NCI-H187 (cell line): ENCODE results near the gene AOAH.
"Not testable (repeated sequence)": the region's sequence is repeated elsewhere in the genome, so short reads cannot be mapped to it uniquely, and the experiment has no call there.

ENCODE experiments used
- DNase-seq, 2 experiments: peaks; one replicate each; lab custom pipeline; 2025; lab: John Stamatoyannopoulos, UW

The AOAH gene

DNA sequence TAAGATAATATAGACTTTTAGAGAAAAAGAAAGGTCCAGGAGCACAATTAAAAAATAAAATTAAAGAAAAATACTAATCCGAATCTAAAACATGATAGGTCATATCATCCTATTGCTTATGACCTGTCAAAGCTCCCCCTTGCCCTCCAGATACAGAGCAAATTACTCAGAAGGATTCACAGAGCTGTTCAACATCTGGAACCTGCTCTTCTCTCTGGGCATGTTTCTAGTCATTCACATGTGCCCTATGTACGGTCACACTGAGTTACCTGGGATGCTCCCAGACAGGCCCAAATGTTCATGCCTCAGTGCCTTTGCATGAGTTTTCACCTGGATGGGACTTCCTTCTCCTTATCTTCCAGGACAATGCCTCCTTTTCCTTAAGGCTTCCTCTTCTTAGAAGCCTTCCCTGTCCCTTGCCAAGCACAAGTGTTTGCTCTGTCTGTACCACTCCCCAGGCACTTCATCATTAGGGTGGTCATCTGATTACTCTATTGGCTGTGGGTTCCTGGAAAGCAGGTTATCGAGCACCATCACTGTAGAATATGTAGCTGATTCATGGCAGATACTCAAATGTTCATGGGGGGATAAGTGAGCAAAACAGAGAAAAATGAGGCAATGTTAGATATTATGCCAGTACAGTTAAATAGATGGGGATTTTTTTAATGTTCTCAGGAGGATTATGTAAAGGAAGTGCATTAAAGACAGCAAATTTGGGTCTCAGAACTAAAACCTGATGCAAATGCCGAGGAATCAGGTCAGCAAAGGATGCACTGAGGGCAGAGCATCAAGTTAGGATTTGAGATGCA, 12.0 kb upstream of the AOAH start:
- no peak for DNase-seq

DNA sequence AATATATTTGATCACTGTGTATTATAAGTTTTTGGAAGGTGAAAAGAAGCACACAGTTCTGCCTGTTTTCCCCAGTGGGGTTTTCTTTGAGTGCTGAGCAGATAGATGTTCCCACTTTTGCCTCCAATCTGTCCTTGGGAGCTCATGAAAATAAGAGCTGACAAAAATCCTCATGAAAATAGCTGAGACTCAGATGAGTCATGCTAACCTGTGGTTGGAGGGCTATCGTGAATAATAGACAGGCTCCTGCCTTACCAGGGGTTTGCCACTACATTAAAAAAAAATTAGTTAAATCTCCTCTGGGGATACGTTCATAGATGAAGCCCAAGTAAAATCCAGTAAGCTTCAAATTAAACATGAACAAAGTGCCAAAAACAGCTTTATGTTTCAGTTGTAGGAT, 10.9 kb upstream of the AOAH start:
- DNase-seq, result no peak

DNA sequence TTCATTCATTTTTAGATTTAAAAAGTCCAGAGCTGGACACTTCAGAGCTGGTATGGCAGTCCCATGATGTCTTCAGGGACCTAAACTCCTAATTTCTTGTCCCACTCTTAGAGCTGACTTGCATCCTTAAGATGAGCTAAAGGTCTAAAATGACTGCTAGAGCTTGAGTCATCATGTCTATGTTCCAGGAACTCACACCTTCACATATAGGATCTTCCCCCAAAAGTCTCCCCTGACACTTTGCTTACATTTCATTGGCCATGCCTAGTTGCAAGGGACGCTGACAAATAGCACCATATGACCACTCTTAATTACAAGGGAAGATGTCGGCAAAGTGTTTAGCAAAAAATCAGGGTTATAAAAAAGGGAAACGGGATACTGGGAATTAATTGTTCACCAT, 10.4 kb upstream of the AOAH start:
- no peak for DNase-seq

DNA sequence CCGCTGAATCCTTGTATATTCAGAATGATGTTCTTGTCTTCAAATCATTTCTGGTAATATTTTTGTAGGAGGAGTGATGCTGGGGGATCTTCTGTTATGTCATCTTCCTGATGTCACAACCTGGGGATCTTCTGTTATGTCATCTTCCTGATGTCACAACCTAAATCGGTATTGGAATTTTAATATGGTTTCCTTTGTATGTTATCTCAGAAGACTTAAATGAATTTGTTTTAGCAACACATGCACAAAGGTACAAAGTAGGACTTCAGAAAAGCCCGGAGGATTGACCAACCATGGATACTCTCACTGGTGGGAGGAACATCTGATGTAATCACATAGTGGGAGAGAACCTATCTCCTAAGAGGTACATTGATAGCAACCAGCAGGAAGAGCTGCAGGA, 9.1 kb upstream of the AOAH start:
- DNase-seq, result no peak

DNA sequence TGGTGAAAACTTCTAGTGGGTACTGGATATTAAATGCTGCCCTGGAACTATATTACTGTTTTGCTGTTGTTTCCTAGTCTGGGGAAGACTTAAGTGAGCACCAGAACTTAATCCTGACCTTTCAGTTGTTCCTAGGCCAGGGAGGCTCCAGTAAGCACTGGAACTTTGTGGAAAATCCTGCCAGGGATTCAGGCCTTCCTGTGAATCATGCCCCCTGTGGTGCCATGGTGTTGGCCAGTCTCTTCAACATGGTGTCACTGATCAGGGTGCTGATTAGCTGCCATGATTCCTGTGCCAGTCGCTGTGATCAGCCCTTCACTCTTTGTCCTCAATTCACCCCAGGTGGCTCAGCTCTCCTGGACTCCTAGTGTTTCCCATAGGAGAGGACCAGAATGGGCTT, 8.5 kb upstream of the AOAH start:
- no peak for DNase-seq

DNA sequence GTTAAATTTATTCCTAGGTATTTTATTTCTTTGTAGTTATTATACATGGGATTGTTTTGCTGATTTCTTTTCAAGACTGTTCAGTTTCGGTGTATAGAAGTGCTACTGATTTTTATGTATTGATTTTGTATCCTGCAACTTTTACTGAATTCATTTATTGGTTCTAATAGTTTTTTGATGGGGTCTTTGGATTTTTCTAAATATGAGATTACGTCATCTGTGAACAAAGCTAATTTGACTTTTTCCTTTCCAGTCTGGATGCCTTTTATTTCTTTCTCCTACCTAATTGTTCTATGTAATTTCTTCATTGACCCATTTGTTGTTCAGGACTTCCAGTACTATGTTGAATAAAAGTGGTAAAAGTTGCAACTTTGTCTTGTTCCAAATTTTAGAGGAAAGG, 5.8 kb upstream of the AOAH start:
- no peak for DNase-seq

DNA sequence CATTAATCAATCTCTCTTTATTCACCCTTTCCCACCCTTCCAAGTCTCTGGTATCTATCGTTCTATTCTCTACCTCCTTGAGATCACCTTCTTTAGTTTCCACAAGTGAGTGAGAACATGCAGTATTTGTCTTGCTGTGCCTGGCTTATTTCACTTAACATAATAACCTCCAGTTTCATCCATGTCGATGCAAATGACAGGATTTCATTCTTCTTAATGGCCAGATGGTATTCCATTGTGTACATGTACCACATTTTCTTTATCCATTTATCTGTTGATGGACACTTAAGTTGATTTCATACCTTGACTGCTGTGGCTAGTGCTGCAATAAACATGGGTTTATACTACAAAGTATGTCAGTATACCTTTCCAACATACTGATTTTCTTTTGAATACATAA, 3.8 kb upstream of the AOAH start:
- DNase-seq, result no peak

DNA sequence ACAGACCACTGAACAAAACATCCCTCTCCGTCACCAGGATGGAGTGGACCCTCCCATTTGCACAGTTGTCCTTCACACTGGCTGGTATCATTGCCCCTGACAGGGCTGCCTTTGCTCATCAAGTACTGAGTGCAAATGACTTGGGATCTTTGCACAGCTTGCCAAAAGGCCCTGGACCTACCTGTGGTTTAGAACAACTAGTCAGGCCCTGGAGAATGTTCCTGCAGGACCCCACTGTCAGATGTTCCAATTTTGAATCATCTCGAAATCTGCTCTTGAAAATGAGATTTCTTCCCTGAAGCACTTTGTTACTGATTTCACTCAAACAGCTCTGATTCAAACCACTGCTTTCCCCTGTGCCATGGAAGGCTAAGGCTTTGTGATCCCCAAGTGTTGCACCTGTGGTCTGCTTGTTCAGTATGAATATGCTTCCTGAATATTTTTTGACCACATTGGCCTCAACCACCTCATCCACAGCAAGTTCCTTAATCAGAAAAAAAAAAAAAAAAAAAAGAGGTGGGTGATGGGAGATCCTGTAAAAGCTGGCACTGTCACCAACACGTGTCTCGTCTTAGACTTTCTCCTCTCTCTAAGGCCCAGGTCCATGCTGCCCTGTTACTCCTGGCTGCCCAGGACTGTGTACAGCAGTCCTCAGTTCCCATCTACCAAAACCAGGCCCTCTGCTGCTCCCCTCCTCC, 2.7 kb upstream of the AOAH start:
- DNase-seq, result no peak

DNA sequence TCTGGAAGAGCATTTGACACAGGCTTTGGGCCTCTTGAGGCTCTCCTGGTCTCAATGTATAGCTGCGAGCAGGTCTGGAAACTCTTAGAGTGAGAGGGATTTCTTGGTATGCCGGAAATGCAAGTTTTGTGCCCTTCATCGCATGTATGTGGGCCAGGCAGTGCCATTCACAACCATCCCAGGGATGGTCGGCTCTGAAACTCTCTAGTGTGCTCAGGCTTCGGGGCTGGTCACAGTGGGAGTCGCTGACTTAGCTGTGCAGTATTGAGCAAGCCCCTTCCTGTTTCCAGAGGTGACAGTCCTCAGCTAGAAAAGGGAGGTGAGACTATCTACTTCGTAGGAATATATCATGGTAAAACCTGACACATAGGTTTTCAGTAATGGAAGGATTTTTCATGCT, 2.0 kb upstream of the AOAH start:
- no peak for DNase-seq

DNA sequence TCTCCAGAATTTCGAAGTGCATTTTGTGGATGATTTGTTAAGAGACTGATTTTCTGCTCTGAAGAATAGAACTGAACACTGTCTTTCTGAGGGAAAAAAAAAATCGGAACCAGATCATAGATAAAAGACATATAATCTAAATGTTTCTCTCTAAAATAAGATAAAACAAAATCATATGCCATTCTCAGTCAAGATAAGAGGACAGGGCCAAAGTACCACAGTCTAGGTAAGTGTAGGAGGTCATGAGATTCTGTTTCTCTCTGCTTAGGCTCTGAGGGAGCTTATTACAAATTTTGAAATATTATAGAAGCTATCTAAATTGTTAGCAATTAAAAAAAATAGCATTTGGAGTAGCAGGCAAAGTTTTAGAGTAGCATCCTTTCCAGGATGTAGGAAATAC, 702 bp upstream of the AOAH start:
- DNase-seq, result no peak

DNA sequence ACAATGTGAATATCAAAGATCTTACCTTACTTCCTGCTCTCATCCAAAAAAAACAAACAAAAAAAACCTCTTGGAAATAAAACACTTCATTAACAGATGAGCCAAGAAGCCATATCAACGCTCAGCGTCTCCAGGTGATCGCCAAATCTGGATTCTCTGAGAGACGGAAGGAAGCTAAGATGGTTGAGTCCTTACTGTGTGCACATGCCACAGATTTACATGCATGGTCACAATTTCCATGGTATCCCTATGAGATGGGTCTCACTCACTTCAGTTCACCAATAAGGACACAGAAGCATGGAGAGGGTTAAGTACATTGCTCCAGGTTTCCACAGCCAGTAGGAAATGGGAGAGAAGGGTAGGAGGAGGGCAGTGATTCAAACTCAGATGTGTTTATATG, 1.0 kb downstream of the AOAH start:
- no peak for DNase-seq

DNA sequence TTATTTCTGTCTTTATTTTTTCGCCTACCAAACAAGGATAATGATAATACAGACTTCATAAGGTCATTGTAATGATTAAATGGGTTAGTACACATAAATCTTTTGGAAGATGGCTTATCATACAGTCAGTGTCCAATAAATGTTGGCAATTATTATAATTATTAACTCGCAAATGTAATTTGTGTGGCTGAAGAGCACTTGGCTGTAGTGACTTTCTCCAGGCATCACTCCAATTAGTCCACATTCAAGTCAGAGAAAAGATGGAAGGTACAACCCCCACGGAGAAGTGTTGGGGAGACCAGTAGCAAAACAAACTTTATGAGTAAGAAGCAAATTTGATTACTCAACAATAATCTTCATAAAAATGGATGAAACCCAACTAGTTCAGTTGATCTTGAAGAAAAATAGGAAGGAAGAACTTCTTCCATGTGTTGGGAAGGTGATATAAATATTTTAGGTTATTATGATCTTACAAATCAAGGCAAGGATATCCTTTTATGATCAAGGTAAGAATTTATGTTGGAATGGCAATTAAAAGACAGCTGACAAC, 5.1 kb downstream of the AOAH start:
- DNase-seq, result no peak

DNA sequence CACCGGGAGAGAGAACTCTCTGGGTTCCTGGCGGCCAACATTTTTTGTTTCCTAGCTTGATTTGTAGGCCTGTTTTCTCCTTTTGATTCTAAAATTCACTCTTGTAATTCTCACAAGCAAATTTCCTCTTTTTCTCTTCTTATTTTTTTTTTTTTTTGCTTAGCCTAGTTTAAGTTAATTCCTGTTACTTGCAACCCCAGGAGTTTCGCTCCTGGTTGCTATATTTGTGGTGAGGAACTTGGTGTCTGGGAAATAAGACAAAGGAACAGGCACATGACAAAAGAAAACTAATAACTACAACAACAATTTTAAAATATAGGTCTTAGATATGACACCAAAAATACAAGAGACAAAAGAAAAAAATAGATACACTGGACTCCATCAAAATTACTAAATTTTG, 6.7 kb downstream of the AOAH start:
- no peak for DNase-seq

DNA sequence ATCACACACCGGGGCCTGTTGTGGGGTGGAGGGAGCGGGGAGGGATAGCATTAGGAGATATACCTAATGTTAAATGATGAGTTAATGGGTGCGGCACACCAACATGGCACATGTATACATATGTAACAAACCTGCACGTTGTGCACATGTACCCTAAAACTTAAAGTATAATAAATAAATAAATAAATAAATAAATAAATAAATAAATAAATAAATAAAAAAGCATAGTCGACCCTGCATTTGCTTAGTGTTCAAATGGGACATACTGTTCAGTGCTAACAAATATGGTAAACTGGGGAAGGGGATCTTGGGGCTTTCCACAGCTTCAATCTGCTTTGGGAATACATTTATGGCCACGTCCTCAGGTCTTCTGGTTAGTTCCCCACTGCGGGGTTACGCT, 7.5 kb downstream of the AOAH start:
- DNase-seq, result not testable (repeated sequence)

DNA sequence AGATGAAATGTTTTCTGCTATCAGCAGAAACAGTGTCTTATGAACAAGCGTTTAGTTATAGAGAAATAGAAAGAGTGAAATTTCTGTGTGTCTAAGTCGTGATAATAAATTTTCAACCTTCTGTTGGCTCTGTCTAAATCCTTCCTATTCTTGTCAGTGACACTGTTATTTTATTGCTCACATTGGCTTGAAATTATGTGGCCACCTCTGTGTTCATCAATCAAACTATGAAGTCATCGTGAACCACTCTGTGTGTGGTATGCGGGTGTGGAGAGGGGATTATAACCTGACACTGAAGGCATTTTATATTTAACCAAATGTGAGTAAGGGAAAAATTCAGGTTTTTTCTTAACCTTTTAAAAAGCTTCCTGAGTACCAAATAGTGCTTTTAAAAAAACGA, 12.3 kb downstream of the AOAH start:
- no peak for DNase-seq

DNA sequence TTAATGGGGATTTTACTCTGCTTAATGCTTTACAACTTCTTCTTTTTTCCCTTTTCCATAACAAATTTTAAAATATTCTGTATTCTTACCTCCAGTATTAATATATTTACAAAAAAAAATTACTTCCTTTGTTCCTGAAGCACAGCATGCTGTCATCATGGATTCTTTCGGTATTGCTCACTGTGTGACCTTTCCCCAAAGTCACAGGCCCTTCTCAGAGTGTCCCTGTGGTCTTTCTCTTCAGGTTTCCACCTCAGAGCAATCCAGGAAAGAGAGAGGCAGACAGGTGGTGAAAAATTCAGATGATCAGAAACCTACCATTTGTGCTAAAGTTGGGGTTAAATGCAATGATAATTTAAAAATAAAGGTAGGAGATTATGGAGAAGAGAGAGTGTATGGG, 13.0 kb downstream of the AOAH start:
- no peak for DNase-seq

DNA sequence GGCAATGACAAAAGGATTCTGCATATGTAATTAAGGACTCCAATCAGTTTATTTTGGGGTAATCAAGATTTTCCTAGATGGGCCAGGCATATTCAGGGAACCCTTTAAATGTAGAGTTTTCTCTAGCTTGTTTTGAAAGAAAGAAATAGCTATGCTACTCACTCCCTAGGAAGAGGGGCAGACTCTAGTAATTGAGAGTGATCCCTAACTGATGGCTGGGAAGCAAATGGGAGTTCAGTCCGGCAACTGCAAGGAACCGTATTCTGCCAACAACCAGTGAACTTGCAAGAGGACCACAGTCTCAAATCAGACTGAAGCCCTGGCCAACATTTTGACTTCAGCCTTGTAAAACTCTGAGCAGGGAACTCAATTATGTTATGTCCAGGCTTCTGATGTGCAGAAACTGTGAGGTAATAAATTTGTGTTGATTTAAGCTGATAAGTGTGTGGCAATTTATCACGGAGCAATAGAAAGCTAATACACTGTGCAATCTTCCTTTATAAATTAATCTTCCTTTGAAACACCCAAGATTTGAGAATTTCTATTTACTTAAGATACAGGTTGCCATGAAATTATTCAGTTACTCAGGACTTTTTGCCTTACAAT, 14.0 kb downstream of the AOAH start:
- DNase-seq, result no peak

DNA sequence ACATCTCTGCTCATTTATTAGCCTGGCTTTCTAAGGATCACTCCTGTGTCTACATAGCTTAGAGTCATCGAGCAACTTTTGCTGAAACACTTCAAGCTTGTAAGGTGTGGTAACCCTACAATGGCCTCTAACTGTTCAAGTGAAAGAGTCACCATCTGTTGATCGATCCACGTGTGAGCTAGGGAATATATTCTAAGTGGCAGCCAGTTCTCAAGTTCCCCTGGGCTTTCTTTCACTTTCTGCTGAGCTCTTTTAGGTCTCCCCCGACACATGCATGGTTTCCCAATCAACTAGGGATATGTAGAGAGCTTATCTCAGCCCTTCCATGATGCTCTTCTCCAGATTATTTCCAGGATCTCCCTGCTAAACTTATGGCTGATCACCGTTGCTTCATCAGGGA, 15.5 kb downstream of the AOAH start:
- no peak for DNase-seq

DNA sequence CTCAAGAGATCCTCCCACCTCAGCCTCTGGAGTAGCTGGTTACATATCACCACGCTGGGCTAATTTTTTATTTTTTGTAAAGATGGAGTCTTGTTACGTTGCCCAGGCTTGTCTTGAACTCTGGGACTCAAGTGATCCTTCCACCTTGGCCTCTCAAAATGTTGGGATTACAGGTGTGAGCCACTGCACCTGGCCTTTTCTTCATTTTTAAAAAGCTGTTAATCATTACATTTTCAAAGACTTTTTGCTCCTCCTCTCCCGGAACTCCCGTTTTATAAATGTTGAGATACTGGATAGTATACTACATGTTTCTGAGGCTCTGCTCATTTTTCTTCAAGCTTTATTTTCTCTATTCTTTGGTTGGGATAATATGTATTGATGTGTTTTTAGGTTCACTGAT, 16.4 kb downstream of the AOAH start:
- DNase-seq, result no peak

DNA sequence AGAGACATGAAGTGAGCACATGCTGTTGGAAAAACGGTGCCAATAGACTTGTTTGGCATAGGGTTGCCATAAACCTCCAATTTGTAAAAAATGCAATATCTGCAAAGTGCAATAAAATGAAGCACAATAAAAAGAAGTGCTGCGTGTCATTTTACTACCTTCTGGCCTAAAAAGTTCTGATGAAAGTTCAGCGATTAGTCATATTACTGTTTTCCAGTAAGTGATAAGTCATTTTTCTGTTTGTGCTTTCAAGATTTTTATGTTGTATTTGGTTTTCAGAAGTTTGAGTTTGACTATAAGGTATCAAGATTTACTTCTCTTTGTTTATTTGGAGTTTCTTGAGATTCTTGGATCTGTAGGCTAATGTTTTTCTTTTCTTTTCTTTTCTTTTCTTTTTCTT, 16.8 kb downstream of the AOAH start:
- no peak for DNase-seq

DNA sequence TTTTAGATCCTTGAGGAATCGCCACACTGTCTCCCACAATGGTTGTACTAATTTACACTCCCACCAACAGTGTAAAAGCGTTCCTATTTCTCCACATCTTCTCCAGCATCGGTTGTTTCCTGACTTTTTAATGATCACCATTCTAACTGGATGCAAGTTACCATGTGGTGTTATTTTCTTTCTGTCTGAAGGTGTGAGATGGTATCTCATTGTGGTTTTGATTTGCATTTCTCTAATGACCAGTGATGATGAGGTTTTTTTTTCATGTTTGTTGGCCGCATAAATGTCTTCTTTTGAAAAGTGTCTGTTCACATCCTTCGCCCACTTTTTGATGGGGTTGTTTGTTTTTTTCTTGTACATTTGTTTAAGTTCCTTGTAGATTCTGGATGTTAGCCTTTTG, 20.4 kb downstream of the AOAH start:
- DNase-seq, result not testable (repeated sequence)

DNA sequence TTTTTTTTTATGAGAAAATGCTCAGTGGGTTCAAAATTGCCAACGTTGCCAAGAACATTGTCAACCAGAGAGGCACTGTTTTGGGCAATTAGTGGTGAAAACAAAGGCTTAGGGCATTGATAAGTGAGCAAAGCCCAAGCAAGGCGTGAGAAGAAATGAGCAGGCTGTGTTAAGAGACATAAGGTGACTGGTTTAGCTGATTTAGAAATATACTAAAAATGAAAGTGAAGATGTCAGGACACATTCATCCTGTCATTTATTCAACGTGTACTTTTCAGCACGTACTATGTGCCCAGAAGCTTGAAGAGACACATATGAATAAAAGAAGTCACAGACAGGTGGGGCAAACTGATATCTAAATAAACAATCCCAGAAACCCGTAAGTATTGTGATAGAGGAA, 31.8 kb downstream of the AOAH start:
- DNase-seq, result no peak

DNA sequence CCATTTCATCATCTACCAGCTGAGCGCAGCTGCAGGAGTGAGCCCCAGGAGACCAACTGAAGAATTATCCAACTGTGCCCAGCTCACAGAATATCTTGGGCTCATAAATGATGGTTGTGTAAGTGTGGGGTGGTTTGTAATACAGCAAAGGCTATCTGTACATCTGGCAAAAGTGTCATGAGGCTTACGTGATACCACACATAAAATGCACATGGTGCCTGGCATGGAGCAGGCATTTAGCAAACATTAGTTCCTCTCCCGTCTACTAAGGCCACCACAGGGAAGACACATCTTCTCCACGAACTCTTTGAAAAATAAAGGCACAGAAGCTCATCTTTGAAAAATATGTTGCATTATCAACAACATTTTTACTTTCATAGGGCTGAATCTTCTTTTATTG, 32.3 kb downstream of the AOAH start:
- no peak for DNase-seq
